ENCODE measurements around the gene AKAP9. TPM values are rescaled to one million over a fixed set of nuclear protein-coding genes. Genes with fewer than 3 reads are reported as not detected.

AKAP9 gene
- total RNA-seq, 1 donor = 56.5 TPM

- H3K79me2 ChIP-seq (ENCODE audit: insufficient read depth, low read length) = no peaks in the 10 kb centered on the region
- H3K27ac ChIP-seq (ENCODE audit: low read depth, low read length) = peak overlapping the region; percentile 33
- no peaks in the 10 kb centered on the region for H3K27me3 ChIP-seq (ENCODE audit: insufficient read depth, low read length)
- H3K4me2 ChIP-seq (ENCODE audit: insufficient read depth, low read length) = peak overlapping the region; percentile 40
- H3K4me3 ChIP-seq (ENCODE audit: insufficient read depth, low read length) = peak overlapping the region; percentile 4
- TF ChIP-seq, protein P1, sequence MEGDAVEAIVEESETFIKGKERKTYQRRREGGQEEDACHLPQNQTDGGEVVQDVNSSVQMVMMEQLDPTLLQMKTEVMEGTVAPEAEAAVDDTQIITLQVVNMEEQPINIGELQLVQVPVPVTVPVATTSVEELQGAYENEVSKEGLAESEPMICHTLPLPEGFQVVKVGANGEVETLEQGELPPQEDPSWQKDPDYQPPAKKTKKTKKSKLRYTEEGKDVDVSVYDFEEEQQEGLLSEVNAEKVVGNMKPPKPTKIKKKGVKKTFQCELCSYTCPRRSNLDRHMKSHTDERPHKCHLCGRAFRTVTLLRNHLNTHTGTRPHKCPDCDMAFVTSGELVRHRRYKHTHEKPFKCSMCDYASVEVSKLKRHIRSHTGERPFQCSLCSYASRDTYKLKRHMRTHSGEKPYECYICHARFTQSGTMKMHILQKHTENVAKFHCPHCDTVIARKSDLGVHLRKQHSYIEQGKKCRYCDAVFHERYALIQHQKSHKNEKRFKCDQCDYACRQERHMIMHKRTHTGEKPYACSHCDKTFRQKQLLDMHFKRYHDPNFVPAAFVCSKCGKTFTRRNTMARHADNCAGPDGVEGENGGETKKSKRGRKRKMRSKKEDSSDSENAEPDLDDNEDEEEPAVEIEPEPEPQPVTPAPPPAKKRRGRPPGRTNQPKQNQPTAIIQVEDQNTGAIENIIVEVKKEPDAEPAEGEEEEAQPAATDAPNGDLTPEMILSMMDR (IDR thresholded peaks at IDR 0.05; ENCODE audit: extremely low read depth, low read depth, low read length) = no peak
- H3K4me1 ChIP-seq (ENCODE audit: insufficient read depth, low read length) = peaks cover 28% of the 10 kb centered on the region
- H3K36me3 ChIP-seq (ENCODE audit: insufficient read depth, low read length) = no peaks in the 10 kb centered on the region
- no peaks in the 10 kb centered on the region for H3K9me3 ChIP-seq (ENCODE audit: low read depth, low read length)
- peak; percentile 82 for DNase-seq (ENCODE audit: insufficient read length, low spot score, missing footprints)
- H4K20me1 ChIP-seq (ENCODE audit: insufficient read depth, low read length) = no peaks in the 10 kb centered on the region
- H2AFZ ChIP-seq (ENCODE audit: low read length) = no peak overlapping the region
These were observed 218.3 kb downstream of the AKAP9 start for GRCh38 chr7:92158660-92159575.

Other genes starting within 250 kb of the AKAP9 start
- gene MTERF1, start 60.2 kb upstream of the AKAP9 start, total RNA-seq = 13.0 and 13.6 TPM in 2 replicates
- gene CYP51A1, start 193.6 kb downstream of the AKAP9 start, total RNA-seq = 278 and 283 TPM in 2 replicates
- gene LRRD1, start 238.3 kb downstream of the AKAP9 start, total RNA-seq = 0.29 and 0.36 TPM in 2 replicates